B cell (primary cell): Measurements from ENCODE around the gene HEXD. TPM values are rescaled to one million over a fixed set of nuclear protein-coding genes. Genes with fewer than 3 reads are reported as not detected.

Source experiments
- ATAC-seq: fragments of 200-7000 bp; cut with Tn5 transposase; one replicate; pipeline ENCODE4 v1.10.0; 2021; ENCODE audit warnings: low read depth, mild to moderate bottlenecking, moderate number of reproducible peaks, moderate library complexity
- CTCF ChIA-PET: fragments of 350-600 bp; sonication (Branson Sonifier 250); formaldehyde crosslinking; loops from one replicate; lab custom pipeline; 2021; ENCODE audit warnings: antibody characterized with exemption, inconsistent platforms; lab: Charles Lee
- POLR2A ChIA-PET: fragments of 350-600 bp; sonication (Branson Sonifier 250); formaldehyde crosslinking; loops from one replicate; lab custom pipeline; 2021; ENCODE audit warnings: antibody characterized with exemption; lab: Charles Lee
- DNase-seq: peaks from one replicate; pipeline ENCODE4 v3.0.0; 2013
- H2AFZ ChIP-seq: 2 replicates; pipeline ENCODE4 v1.6.1; 2012; ENCODE audit warnings: mild to moderate bottlenecking, low read depth, low read length; ENCODE audit not compliant: insufficient read depth, poor library complexity, severe bottlenecking
- H3K27ac ChIP-seq, 2 donors: 1 replicate in 1 of 2; 2 replicates in 1 of 2; pipeline ENCODE4 v1.5.1; 2012 to 2013; ENCODE audit warnings: low read length in 2 of 2, mild to moderate bottlenecking in 2 of 2, moderate library complexity in 1 of 2
- H3K27me3 ChIP-seq, 4 experiments: fragments of 200-600 bp in 1 of 4; sonication (generic) in 1 of 4; replicated peaks in 1 of 4; 1 replicate in 2 of 4; 2 replicates in 2 of 4; pipeline versions ENCODE4 v1.6.1 to v1.7.0; 2013 to 2016; ENCODE audit warnings: low read length in 3 of 4, mild to moderate bottlenecking in 2 of 4, mixed read lengths in 1 of 4, moderate library complexity in 1 of 4; ENCODE audit not compliant: insufficient read depth in 4 of 4, control insufficient read depth in 3 of 4; ENCODE audit errors: control extremely low read depth in 1 of 4
- H3K36me3 ChIP-seq, 2 experiments: replicated peaks in 1 of 2; 1 replicate in 1 of 2; 2 replicates in 1 of 2; pipeline versions ENCODE4 v1.6.1 to v1.7.1; 2013; ENCODE audit warnings: low read length in 1 of 2; ENCODE audit not compliant: insufficient read depth in 2 of 2, control insufficient read depth in 1 of 2; ENCODE audit errors: control extremely low read depth in 1 of 2, extremely low read depth in 1 of 2
- H3K4me1 ChIP-seq, 2 donors: fragments of 200-600 bp in 1 of 2; sonication (generic) in 1 of 2; 1 replicate in 1 of 2; 2 replicates in 1 of 2; pipeline versions ENCODE4 v1.5.1 to v1.6.1; 2013 to 2017; ENCODE audit warnings: low read length in 2 of 2; ENCODE audit not compliant: control insufficient read depth in 2 of 2, insufficient read depth in 2 of 2
- H3K4me2 ChIP-seq: replicated peaks from 2 replicates; pipeline ENCODE3; 2012; ENCODE audit warnings: mild to moderate bottlenecking, low read depth, low read length; ENCODE audit not compliant: poor library complexity, severe bottlenecking
- H3K4me3 ChIP-seq, 5 experiments: fragments of 200-600 bp in 1 of 5; sonication (generic) in 1 of 5; 1 replicate in 3 of 5; 2 replicates in 2 of 5; pipeline versions ENCODE4 v1.5.1 to v1.7.0; 2011 to 2016; ENCODE audit warnings: low read length in 4 of 5, mild to moderate bottlenecking in 4 of 5, low read depth in 2 of 5, control low read depth in 1 of 5, moderate library complexity in 1 of 5; ENCODE audit not compliant: insufficient read depth in 1 of 5; ENCODE audit errors: control extremely low read depth in 1 of 5, extremely low read depth in 1 of 5
- H3K79me2 ChIP-seq: fragments of 200-600 bp; sonication (generic); one replicate; pipeline ENCODE4 v1.6.0; 2016; ENCODE audit warnings: low read length; ENCODE audit not compliant: control insufficient read depth, insufficient read depth
- H3K9ac ChIP-seq: fragments of 200-600 bp; sonication (generic); 2 replicates; pipeline ENCODE4 v1.6.1; 2017; ENCODE audit warnings: mild to moderate bottlenecking, low read length, moderate library complexity
- H3K9me3 ChIP-seq, 3 donors: one replicate each; pipeline versions ENCODE4 v1.6.1 to v1.7.1; 2013; ENCODE audit warnings: low read length in 2 of 3; ENCODE audit not compliant: control insufficient read depth in 2 of 3, insufficient read depth in 1 of 3; ENCODE audit errors: control extremely low read depth in 1 of 3
- H4K20me1 ChIP-seq: 2 replicates; pipeline ENCODE4 v1.6.0; 2012; ENCODE audit warnings: mild to moderate bottlenecking, low read length; ENCODE audit not compliant: insufficient read depth, control insufficient read depth, poor library complexity, severe bottlenecking
- H3K27ac Mint-ChIP-seq: one replicate; pipeline ENCODE4 v1.8.0; 2021; ENCODE audit warnings: mixed read lengths
- H3K27me3 Mint-ChIP-seq: one replicate; pipeline ENCODE4 v1.8.0; 2021; ENCODE audit warnings: mixed read lengths
- H3K4me1 Mint-ChIP-seq: one replicate; pipeline ENCODE4 v1.8.0; 2021; ENCODE audit warnings: mixed read lengths
- H3K4me3 Mint-ChIP-seq: one replicate; pipeline ENCODE4 v1.8.0; 2021; ENCODE audit warnings: mixed read lengths
- H3K9me3 Mint-ChIP-seq: one replicate; pipeline ENCODE4 v1.8.0; 2022; ENCODE audit warnings: mixed read lengths; ENCODE audit not compliant: insufficient read depth
- CTCF ChIP-seq: fragments of 200-600 bp; IDR thresholded peaks from one replicate; pipeline ENCODE4 v1.8.0; 2022; ENCODE audit warnings: antibody characterized with exemption, mild to moderate bottlenecking
- EZH2 ChIP-seq: IDR thresholded peaks from 2 replicates; pipeline ENCODE4 v1.6.1; 2012; ENCODE audit warnings: borderline replicate concordance, low read depth, mild to moderate bottlenecking, moderate library complexity, low read length; ENCODE audit not compliant: insufficient read depth, poor library complexity, severe bottlenecking
- WGBS: methylation state at CpG from one replicate; pipeline ENCODE4 v1.1.5; 2013; ENCODE audit warnings: missing lambda C conversion rate; ENCODE audit not compliant: insufficient coverage; 5-methylcytosine and 5-hydroxymethylcytosine counted together
- intact Hi-C: fragments of 100-400 bp; cut with micrococcal nuclease; formaldehyde crosslinking; loops from one replicate; pipeline ENCODE4 v1.10.0; 2022
- polyA plus RNA-seq: library from polyadenylated mRNA; depleted of rRNA; stranded (reverse); fragments of >200 nt; gene quantifications from 2 replicates; pipeline ENCODE4 v1.2.3, GENCODE V29; 2012
- total RNA-seq, 2 donors: library from RNA; stranded (reverse); fragments of 120-200 nt in 1 of 2; gene quantifications; 1 replicate in 1 of 2; 2 replicates in 1 of 2; pipeline versions ENCODE4 v1.2.3 to v1.2.4, GENCODE V29; 2013 to 2022

The HEXD gene
- total and polyA plus RNA-seq, 2 donors (not counting 1 experiment from before 2014, with no cell fraction given) = 128 to 317 TPM

- Histone ChIP-seq H3K9ac (no peak overlapping the region), H3K27ac (peak overlapping the region in 1 of 2 donors; percentile 78), H3K36me3 (peaks cover 0 to 65% of the 10 kb centered on the region in 2 experiments), H3K4me3 (no peak overlapping the region), H3K4me2 (peak overlapping the region; percentile 64), H3K79me2 (peaks cover 79% of the 10 kb centered on the region), H2AFZ (no peak overlapping the region), H4K20me1 (peaks cover 82% of the 10 kb centered on the region), H3K4me1 (peaks cover 32 to 72% of the 10 kb centered on the region in 2 donors), H3K9me3 (no peaks in the 10 kb centered on the region), H3K27me3 (no peaks in the 10 kb centered on the region)
- no peak for DNase-seq
- ChIA-PET POLR2A (interaction anchor here (0.6 kb wide), 2 partner anchors 225 to 311 kb away, joined by 3 read pairs; no protein-coding TSS in a partner anchor), CTCF (interaction anchor here (1.0 kb wide), 1 partner anchor 112 kb away, joined by 3 read pairs; no protein-coding TSS in a partner anchor)
- intact Hi-C loops = no loop called here
- H3K4me3 Mint-ChIP-seq = no peak overlapping the region
- TF ChIP-seq EZH2 = no peak
- no peak for TF ChIP-seq CTCF
- no peaks in the 10 kb centered on the region for H3K9me3 Mint-ChIP-seq
- H3K4me1 Mint-ChIP-seq = peaks cover 45% of the 10 kb centered on the region
- peak overlapping the region; percentile 10 for H3K27ac Mint-ChIP-seq
- WGBS = 94% methylated on average over 29 of the region's 29 CpGs
- ATAC-seq = no peak
- no peaks in the 10 kb centered on the region for H3K27me3 Mint-ChIP-seq
Measured at GRCh38 chr17:82439194-82439828, 21.2 kb downstream of the HEXD start.

DNA sequence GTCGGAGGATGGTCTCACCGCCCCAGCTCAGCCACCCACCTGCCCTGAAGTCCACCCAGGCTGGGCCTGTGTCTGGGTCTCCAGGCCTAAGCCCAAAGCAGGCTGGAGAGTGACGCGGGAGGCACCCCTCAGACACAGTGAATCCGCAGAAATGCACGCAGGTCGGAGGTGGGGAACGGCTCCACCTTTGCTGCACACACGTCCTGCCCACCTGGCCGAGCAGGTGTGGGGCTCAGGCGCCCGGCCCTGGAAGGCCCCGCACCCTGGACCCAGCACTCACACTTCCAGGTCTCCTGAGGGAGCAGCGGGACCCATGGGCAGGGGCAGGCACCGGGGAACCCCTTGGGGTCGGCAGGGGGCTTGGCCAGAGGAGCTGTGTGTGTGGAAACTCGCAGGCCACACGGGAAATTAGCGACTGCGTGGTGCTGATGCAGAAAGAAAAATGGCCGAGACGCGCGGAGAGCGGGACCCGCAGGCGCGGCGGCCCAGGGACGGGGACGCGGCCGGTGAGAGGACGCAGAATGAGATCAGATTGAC is 21.8 kb downstream of the HEXD start:
- DNase-seq = no peak
- Histone ChIP-seq H3K79me2 (peaks cover 85% of the 10 kb centered on the region), H3K27me3 (no peaks in the 10 kb centered on the region), H3K9ac (peak overlapping the region; percentile 35), H2AFZ (no peak overlapping the region), H3K4me1 (peaks cover 27 to 70% of the 10 kb centered on the region in 2 donors), H3K4me2 (peak overlapping the region; percentile 64), H3K36me3 (peaks cover 0 to 71% of the 10 kb centered on the region in 2 experiments), H3K27ac (peak overlapping the region; percentile 43 to 78), H3K4me3 (peak overlapping the region in 1 of 5 experiments; percentile 45), H4K20me1 (peaks cover 88% of the 10 kb centered on the region), H3K9me3 (no peaks in the 10 kb centered on the region)
- POLR2A ChIA-PET = interaction anchor here (1.2 kb wide), 1 partner anchor 10 kb away, joined by 4 read pairs; no protein-coding TSS in a partner anchor
- Mint-ChIP-seq H3K4me1 (peaks cover 42% of the 10 kb centered on the region), H3K27ac (peak overlapping the region; percentile 91), H3K9me3 (no peaks in the 10 kb centered on the region), H3K27me3 (no peaks in the 10 kb centered on the region), H3K4me3 (peak overlapping the region; percentile 78)
- ATAC-seq = no peak
- intact Hi-C loops = no loop called here
- TF ChIP-seq EZH2 (no peak), CTCF (no peak)
- WGBS = 95% methylated on average over 16 of the region's 34 CpGs
- CTCF ChIA-PET = no interaction called here
